Fibroblast of upper back skin (primary cell): ENCODE measurements around the gene COQ4.

Source experiments
- DNase-seq: peaks from one replicate; pipeline ENCODE4 v3.0.0-alpha.2; 2013

COQ4 gene

GRCh38 chr9:128342971-128343680 lies 20.5 kb downstream of the COQ4 start:
- no peak for DNase-seq

GRCh38 chr9:128343855-128344254 lies 21.2 kb downstream of the COQ4 start:
- no peak for DNase-seq

GRCh38 chr9:128344931-128345605 lies 22.4 kb downstream of the COQ4 start:
- no peak for DNase-seq

GRCh38 chr9:128349125-128349524 lies 26.5 kb downstream of the COQ4 start:
- no peak for DNase-seq

GRCh38 chr9:128349772-128350171 lies 27.1 kb downstream of the COQ4 start:
- no peak for DNase-seq

- DNase-seq, result no peak
Measured at GRCh38 chr9:128355451-128355850, 32.8 kb downstream of the COQ4 start.

- no peak for DNase-seq
Measured at GRCh38 chr9:128358090-128358489, 35.5 kb downstream of the COQ4 start.

GRCh38 chr9:128358861-128359260 lies 36.2 kb downstream of the COQ4 start:
- DNase-seq, result no peak

- DNase-seq, result no peak
Measured at GRCh38 chr9:128360826-128361225, 38.2 kb downstream of the COQ4 start.

GRCh38 chr9:128361296-128361985 lies 38.8 kb downstream of the COQ4 start:
- DNase-seq, result no peak

- DNase-seq, result peak; percentile 83
Measured at GRCh38 chr9:128361986-128362646, 39.5 kb downstream of the COQ4 start.

GRCh38 chr9:128362774-128363173 lies 40.1 kb downstream of the COQ4 start:
- DNase-seq, result no peak

GRCh38 chr9:128365525-128365924 lies 42.9 kb downstream of the COQ4 start:
- DNase-seq, result no peak

GRCh38 chr9:128369024-128369706 lies 46.5 kb downstream of the COQ4 start:
- DNase-seq, result no peak

GRCh38 chr9:128370367-128370751 lies 47.7 kb downstream of the COQ4 start:
- no peak for DNase-seq

- DNase-seq, result peak; percentile 97
Measured at GRCh38 chr9:128370752-128371629, 48.4 kb downstream of the COQ4 start, which contains the start of gene URM1. TSS of gene URM1 (plus strand) at chr9:128371374. CDS start at chr9:128371381, 7 bp downstream.

GRCh38 chr9:128371630-128372117 lies 49.0 kb downstream of the COQ4 start:
- no peak for DNase-seq

- DNase-seq, result no peak
Measured at GRCh38 chr9:128372188-128372641, 49.6 kb downstream of the COQ4 start.

GRCh38 chr9:128372784-128373183 lies 50.1 kb downstream of the COQ4 start:
- no peak for DNase-seq

GRCh38 chr9:128374221-128374675 lies 51.6 kb downstream of the COQ4 start:
- DNase-seq, result no peak

GRCh38 chr9:128375865-128376264 lies 53.2 kb downstream of the COQ4 start:
- DNase-seq, result no peak
